B cell (primary cell): ENCODE data around the gene PBX1. TPM values are rescaled to one million over a fixed set of nuclear protein-coding genes. Genes with fewer than 3 reads are reported as not detected.

Experiments
- ATAC-seq: fragments of 200-7000 bp; cut with Tn5 transposase; one replicate; pipeline ENCODE4 v1.10.0; 2021; ENCODE audit warnings: low read depth, mild to moderate bottlenecking, moderate number of reproducible peaks, moderate library complexity
- CTCF ChIA-PET: fragments of 350-600 bp; sonication (Branson Sonifier 250); formaldehyde crosslinking; loops from one replicate; lab custom pipeline; 2021; ENCODE audit warnings: antibody characterized with exemption, inconsistent platforms; lab: Charles Lee
- POLR2A ChIA-PET: fragments of 350-600 bp; sonication (Branson Sonifier 250); formaldehyde crosslinking; loops from one replicate; lab custom pipeline; 2021; ENCODE audit warnings: antibody characterized with exemption; lab: Charles Lee
- DNase-seq: peaks from one replicate; pipeline ENCODE4 v3.0.0; 2013
- H2AFZ ChIP-seq: 2 replicates; pipeline ENCODE4 v1.6.1; 2012; ENCODE audit warnings: mild to moderate bottlenecking, low read depth, low read length; ENCODE audit not compliant: insufficient read depth, poor library complexity, severe bottlenecking
- H3K27ac ChIP-seq, 2 donors: 1 replicate in 1 of 2; 2 replicates in 1 of 2; pipeline ENCODE4 v1.5.1; 2012 to 2013; ENCODE audit warnings: low read length in 2 of 2, mild to moderate bottlenecking in 2 of 2, moderate library complexity in 1 of 2
- H3K27me3 ChIP-seq, 4 experiments: fragments of 200-600 bp in 1 of 4; sonication (generic) in 1 of 4; replicated peaks in 1 of 4; 1 replicate in 2 of 4; 2 replicates in 2 of 4; pipeline versions ENCODE4 v1.6.1 to v1.7.0; 2013 to 2016; ENCODE audit warnings: low read length in 3 of 4, mild to moderate bottlenecking in 2 of 4, mixed read lengths in 1 of 4, moderate library complexity in 1 of 4; ENCODE audit not compliant: insufficient read depth in 4 of 4, control insufficient read depth in 3 of 4; ENCODE audit errors: control extremely low read depth in 1 of 4
- H3K36me3 ChIP-seq, 2 experiments: replicated peaks in 1 of 2; 1 replicate in 1 of 2; 2 replicates in 1 of 2; pipeline versions ENCODE4 v1.6.1 to v1.7.1; 2013; ENCODE audit warnings: low read length in 1 of 2; ENCODE audit not compliant: insufficient read depth in 2 of 2, control insufficient read depth in 1 of 2; ENCODE audit errors: control extremely low read depth in 1 of 2, extremely low read depth in 1 of 2
- H3K4me1 ChIP-seq, 2 donors: fragments of 200-600 bp in 1 of 2; sonication (generic) in 1 of 2; 1 replicate in 1 of 2; 2 replicates in 1 of 2; pipeline versions ENCODE4 v1.5.1 to v1.6.1; 2013 to 2017; ENCODE audit warnings: low read length in 2 of 2; ENCODE audit not compliant: control insufficient read depth in 2 of 2, insufficient read depth in 2 of 2
- H3K4me2 ChIP-seq: replicated peaks from 2 replicates; pipeline ENCODE3; 2012; ENCODE audit warnings: mild to moderate bottlenecking, low read depth, low read length; ENCODE audit not compliant: poor library complexity, severe bottlenecking
- H3K4me3 ChIP-seq, 5 experiments: fragments of 200-600 bp in 1 of 5; sonication (generic) in 1 of 5; 1 replicate in 3 of 5; 2 replicates in 2 of 5; pipeline versions ENCODE4 v1.5.1 to v1.7.0; 2011 to 2016; ENCODE audit warnings: low read length in 4 of 5, mild to moderate bottlenecking in 4 of 5, low read depth in 2 of 5, control low read depth in 1 of 5, moderate library complexity in 1 of 5; ENCODE audit not compliant: insufficient read depth in 1 of 5; ENCODE audit errors: control extremely low read depth in 1 of 5, extremely low read depth in 1 of 5
- H3K79me2 ChIP-seq: fragments of 200-600 bp; sonication (generic); one replicate; pipeline ENCODE4 v1.6.0; 2016; ENCODE audit warnings: low read length; ENCODE audit not compliant: control insufficient read depth, insufficient read depth
- H3K9ac ChIP-seq: fragments of 200-600 bp; sonication (generic); 2 replicates; pipeline ENCODE4 v1.6.1; 2017; ENCODE audit warnings: mild to moderate bottlenecking, low read length, moderate library complexity
- H3K9me3 ChIP-seq, 3 donors: one replicate each; pipeline versions ENCODE4 v1.6.1 to v1.7.1; 2013; ENCODE audit warnings: low read length in 2 of 3; ENCODE audit not compliant: control insufficient read depth in 2 of 3, insufficient read depth in 1 of 3; ENCODE audit errors: control extremely low read depth in 1 of 3
- H4K20me1 ChIP-seq: 2 replicates; pipeline ENCODE4 v1.6.0; 2012; ENCODE audit warnings: mild to moderate bottlenecking, low read length; ENCODE audit not compliant: insufficient read depth, control insufficient read depth, poor library complexity, severe bottlenecking
- H3K27ac Mint-ChIP-seq: one replicate; pipeline ENCODE4 v1.8.0; 2021; ENCODE audit warnings: mixed read lengths
- H3K27me3 Mint-ChIP-seq: one replicate; pipeline ENCODE4 v1.8.0; 2021; ENCODE audit warnings: mixed read lengths
- H3K4me1 Mint-ChIP-seq: one replicate; pipeline ENCODE4 v1.8.0; 2021; ENCODE audit warnings: mixed read lengths
- H3K4me3 Mint-ChIP-seq: one replicate; pipeline ENCODE4 v1.8.0; 2021; ENCODE audit warnings: mixed read lengths
- H3K9me3 Mint-ChIP-seq: one replicate; pipeline ENCODE4 v1.8.0; 2022; ENCODE audit warnings: mixed read lengths; ENCODE audit not compliant: insufficient read depth
- EZH2 ChIP-seq: IDR thresholded peaks from 2 replicates; pipeline ENCODE4 v1.6.1; 2012; ENCODE audit warnings: borderline replicate concordance, low read depth, mild to moderate bottlenecking, moderate library complexity, low read length; ENCODE audit not compliant: insufficient read depth, poor library complexity, severe bottlenecking
- WGBS: methylation state at CpG from one replicate; pipeline ENCODE4 v1.1.5; 2013; ENCODE audit warnings: missing lambda C conversion rate; ENCODE audit not compliant: insufficient coverage; 5-methylcytosine and 5-hydroxymethylcytosine counted together
- intact Hi-C: fragments of 100-400 bp; cut with micrococcal nuclease; formaldehyde crosslinking; loops from one replicate; pipeline ENCODE4 v1.10.0; 2022
- polyA plus RNA-seq: library from polyadenylated mRNA; depleted of rRNA; stranded (reverse); fragments of >200 nt; gene quantifications from 2 replicates; pipeline ENCODE4 v1.2.3, GENCODE V29; 2012
- total RNA-seq, 2 donors: library from RNA; stranded (reverse); fragments of 120-200 nt in 1 of 2; gene quantifications; 1 replicate in 1 of 2; 2 replicates in 1 of 2; pipeline versions ENCODE4 v1.2.3 to v1.2.4, GENCODE V29; 2013 to 2022
- TF ChIP-seq, protein P1 (sequence below): fragments of 200-600 bp; IDR thresholded peaks from one replicate; pipeline ENCODE4 v1.8.0; 2022; ENCODE audit warnings: antibody characterized with exemption, mild to moderate bottlenecking

Gene PBX1
- total and polyA plus RNA-seq, 2 donors (not counting 1 experiment from before 2014, with no cell fraction given), result 0.32 TPM; not detected in 1

DNA sequence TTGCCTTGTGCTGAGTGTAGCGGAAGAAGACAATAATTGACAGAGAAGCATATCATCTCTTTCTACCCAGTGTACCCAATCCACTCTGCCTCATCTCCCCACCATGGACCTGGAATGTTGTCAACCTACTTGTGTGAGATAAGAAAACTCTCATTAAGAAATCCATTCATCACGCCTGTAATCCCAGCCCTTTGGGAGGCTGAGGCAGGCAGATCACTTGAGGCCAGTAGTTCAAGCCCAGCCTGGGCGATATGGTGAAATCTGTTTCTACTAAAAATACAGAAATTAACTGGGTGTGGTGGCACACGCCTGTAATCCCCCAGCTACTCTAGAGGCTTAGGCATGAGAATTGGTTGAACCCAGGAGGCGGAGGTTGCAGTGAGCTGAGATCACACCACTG is 209.6 kb downstream of the PBX1 start:
- Histone ChIP-seq H3K27ac (no peak overlapping the region), H3K27me3 (no peaks in the 10 kb centered on the region), H4K20me1 (no peaks in the 10 kb centered on the region), H3K79me2 (no peaks in the 10 kb centered on the region), H3K4me2 (no peak overlapping the region), H3K4me3 (no peak overlapping the region), H3K9me3 (no peaks in the 10 kb centered on the region), H3K4me1 (no peaks in the 10 kb centered on the region), H2AFZ (no peak overlapping the region), H3K9ac (no peak overlapping the region), H3K36me3 (no peaks in the 10 kb centered on the region)
- POLR2A ChIA-PET, result no interaction called here
- Mint-ChIP-seq H3K27ac (no peak overlapping the region), H3K9me3 (no peaks in the 10 kb centered on the region), H3K27me3 (no peaks in the 10 kb centered on the region), H3K4me1 (no peaks in the 10 kb centered on the region), H3K4me3 (no peak overlapping the region)
- ATAC-seq (no peak), DNase-seq (no peak)
- 100% methylated on average over 2 of the region's 5 CpGs for WGBS
- intact Hi-C loops, result no loop called here
- TF ChIP-seq, protein P1, sequence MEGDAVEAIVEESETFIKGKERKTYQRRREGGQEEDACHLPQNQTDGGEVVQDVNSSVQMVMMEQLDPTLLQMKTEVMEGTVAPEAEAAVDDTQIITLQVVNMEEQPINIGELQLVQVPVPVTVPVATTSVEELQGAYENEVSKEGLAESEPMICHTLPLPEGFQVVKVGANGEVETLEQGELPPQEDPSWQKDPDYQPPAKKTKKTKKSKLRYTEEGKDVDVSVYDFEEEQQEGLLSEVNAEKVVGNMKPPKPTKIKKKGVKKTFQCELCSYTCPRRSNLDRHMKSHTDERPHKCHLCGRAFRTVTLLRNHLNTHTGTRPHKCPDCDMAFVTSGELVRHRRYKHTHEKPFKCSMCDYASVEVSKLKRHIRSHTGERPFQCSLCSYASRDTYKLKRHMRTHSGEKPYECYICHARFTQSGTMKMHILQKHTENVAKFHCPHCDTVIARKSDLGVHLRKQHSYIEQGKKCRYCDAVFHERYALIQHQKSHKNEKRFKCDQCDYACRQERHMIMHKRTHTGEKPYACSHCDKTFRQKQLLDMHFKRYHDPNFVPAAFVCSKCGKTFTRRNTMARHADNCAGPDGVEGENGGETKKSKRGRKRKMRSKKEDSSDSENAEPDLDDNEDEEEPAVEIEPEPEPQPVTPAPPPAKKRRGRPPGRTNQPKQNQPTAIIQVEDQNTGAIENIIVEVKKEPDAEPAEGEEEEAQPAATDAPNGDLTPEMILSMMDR, result no peak
- no peak for TF ChIP-seq EZH2
- CTCF ChIA-PET, result no interaction called here

DNA sequence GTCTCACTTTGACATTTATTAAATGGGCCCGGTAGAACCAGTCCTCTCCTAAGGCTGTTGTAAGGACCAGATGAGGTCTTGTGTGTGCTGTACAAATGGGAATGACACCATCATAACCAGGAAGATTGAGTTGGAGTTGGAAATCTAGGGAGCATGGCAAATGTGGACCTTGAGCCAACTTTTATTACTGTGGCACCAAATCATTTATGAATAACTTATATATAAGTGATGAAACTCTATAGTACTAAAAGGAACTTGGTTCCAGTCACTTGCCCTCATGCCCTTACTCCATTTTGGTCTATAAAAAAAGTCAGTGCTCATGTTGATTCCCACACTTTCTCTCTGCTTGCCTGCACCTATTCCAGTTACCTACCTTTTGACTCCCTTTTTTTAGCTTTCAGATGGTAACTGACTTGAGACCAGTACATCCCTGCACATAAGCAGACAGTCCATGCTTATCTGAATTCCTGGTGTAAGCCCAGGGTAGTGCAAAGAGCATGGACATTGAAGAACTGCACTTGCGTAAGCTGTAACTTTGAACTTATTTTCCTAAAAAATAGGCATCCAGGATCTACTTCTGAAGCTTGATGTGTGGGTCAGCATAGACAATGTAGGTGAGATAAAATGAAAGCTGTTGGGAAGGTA is 210.6 kb downstream of the PBX1 start:
- DNase-seq (no peak), ATAC-seq (no peak)
- TF ChIP-seq, protein P1, result no peak
- no peak for TF ChIP-seq EZH2
- no peak overlapping the region for H3K4me3 ChIP-seq
- H3K36me3 ChIP-seq, result no peaks in the 10 kb centered on the region
- intact Hi-C loops, result no loop called here
- H3K9me3 ChIP-seq, result no peaks in the 10 kb centered on the region
- H3K27ac ChIP-seq, result no peak overlapping the region
- Mint-ChIP-seq H3K4me3 (no peak overlapping the region), H3K27ac (no peak overlapping the region), H3K9me3 (no peaks in the 10 kb centered on the region), H3K27me3 (no peaks in the 10 kb centered on the region), H3K4me1 (no peaks in the 10 kb centered on the region)
- ChIA-PET CTCF (no interaction called here), POLR2A (no interaction called here)
- H3K4me2 ChIP-seq, result no peak overlapping the region
- no peak overlapping the region for H2AFZ ChIP-seq
- H3K79me2 ChIP-seq, result no peaks in the 10 kb centered on the region
- H3K4me1 ChIP-seq, result no peaks in the 10 kb centered on the region
- no peaks in the 10 kb centered on the region for H4K20me1 ChIP-seq
- H3K9ac ChIP-seq, result no peak overlapping the region
- WGBS, result 100% methylated on average over 1 of the region's 2 CpGs
- H3K27me3 ChIP-seq, result no peaks in the 10 kb centered on the region
